Measurements from ENCODE around the gene HBG1.

DNA sequence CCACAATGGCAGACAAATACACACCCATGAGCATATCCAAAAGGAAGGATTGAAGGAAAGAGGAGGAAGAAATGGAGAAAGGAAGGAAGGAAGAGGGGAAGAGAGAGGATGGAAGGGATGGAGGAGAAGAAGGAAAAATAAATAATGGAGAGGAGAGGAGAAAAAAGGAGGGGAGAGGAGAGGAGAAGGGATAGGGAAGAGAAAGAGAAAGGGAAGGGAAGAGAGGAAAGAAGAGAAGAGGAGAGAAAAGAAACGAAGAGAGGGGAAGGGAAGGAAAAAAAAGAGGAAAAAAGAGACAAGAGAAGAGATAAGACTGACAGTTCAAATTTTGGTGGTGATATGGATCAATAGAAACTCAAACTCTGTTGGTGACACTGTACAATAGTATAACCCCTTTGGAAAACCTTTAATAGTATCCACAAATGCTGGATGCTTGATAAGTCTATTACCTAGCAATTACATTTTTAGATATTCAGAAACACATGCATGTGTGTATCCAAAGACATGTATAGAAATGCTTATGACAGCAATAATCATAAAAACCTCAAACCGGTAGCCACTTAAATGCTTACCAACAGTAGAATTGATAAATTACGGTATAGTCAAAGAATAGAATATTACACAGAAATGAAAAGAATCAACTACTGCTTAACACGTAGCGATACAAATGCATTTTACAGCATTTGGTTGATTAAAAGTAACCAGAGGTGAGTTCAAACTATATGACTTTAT, 14.1 kb downstream of the HBG1 start:
- TF ChIP-seq, protein P1, sequence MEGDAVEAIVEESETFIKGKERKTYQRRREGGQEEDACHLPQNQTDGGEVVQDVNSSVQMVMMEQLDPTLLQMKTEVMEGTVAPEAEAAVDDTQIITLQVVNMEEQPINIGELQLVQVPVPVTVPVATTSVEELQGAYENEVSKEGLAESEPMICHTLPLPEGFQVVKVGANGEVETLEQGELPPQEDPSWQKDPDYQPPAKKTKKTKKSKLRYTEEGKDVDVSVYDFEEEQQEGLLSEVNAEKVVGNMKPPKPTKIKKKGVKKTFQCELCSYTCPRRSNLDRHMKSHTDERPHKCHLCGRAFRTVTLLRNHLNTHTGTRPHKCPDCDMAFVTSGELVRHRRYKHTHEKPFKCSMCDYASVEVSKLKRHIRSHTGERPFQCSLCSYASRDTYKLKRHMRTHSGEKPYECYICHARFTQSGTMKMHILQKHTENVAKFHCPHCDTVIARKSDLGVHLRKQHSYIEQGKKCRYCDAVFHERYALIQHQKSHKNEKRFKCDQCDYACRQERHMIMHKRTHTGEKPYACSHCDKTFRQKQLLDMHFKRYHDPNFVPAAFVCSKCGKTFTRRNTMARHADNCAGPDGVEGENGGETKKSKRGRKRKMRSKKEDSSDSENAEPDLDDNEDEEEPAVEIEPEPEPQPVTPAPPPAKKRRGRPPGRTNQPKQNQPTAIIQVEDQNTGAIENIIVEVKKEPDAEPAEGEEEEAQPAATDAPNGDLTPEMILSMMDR (conservative IDR thresholded peaks at IDR 0.05; ENCODE audit: low read depth in 2 of 2): no peak
- TF ChIP-seq EZH2 (IDR thresholded peaks at IDR 0.05; ENCODE audit: low read depth, unreplicated experiment) (no peak), POLR2AphosphoS5 (IDR thresholded peaks at IDR 0.05; ENCODE audit: low read depth) (no peak), EZH2phosphoT487 (IDR thresholded peaks at IDR 0.05; ENCODE audit: unreplicated experiment) (no peak), CREB1 (CRISPR knock-in tag; IDR thresholded peaks at IDR 0.05; ENCODE audit: low read depth) (no peak), JUNB (IDR thresholded peaks at IDR 0.05; ENCODE audit: unreplicated experiment) (no peak), ZNF114 (CRISPR knock-in tag; IDR thresholded peaks at IDR 0.05) (no peak), NANOG (IDR thresholded peaks at IDR 0.05; ENCODE audit: borderline replicate concordance) (no peak), ZNF331 (CRISPR knock-in tag; IDR thresholded peaks at IDR 0.05; ENCODE audit: low read depth) (no peak)
- TF ChIP-seq, protein P2, sequence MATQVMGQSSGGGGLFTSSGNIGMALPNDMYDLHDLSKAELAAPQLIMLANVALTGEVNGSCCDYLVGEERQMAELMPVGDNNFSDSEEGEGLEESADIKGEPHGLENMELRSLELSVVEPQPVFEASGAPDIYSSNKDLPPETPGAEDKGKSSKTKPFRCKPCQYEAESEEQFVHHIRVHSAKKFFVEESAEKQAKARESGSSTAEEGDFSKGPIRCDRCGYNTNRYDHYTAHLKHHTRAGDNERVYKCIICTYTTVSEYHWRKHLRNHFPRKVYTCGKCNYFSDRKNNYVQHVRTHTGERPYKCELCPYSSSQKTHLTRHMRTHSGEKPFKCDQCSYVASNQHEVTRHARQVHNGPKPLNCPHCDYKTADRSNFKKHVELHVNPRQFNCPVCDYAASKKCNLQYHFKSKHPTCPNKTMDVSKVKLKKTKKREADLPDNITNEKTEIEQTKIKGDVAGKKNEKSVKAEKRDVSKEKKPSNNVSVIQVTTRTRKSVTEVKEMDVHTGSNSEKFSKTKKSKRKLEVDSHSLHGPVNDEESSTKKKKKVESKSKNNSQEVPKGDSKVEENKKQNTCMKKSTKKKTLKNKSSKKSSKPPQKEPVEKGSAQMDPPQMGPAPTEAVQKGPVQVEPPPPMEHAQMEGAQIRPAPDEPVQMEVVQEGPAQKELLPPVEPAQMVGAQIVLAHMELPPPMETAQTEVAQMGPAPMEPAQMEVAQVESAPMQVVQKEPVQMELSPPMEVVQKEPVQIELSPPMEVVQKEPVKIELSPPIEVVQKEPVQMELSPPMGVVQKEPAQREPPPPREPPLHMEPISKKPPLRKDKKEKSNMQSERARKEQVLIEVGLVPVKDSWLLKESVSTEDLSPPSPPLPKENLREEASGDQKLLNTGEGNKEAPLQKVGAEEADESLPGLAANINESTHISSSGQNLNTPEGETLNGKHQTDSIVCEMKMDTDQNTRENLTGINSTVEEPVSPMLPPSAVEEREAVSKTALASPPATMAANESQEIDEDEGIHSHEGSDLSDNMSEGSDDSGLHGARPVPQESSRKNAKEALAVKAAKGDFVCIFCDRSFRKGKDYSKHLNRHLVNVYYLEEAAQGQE (IDR thresholded peaks at IDR 0.05; ENCODE audit: unreplicated experiment): no peak
- TF ChIP-seq, protein P3, sequence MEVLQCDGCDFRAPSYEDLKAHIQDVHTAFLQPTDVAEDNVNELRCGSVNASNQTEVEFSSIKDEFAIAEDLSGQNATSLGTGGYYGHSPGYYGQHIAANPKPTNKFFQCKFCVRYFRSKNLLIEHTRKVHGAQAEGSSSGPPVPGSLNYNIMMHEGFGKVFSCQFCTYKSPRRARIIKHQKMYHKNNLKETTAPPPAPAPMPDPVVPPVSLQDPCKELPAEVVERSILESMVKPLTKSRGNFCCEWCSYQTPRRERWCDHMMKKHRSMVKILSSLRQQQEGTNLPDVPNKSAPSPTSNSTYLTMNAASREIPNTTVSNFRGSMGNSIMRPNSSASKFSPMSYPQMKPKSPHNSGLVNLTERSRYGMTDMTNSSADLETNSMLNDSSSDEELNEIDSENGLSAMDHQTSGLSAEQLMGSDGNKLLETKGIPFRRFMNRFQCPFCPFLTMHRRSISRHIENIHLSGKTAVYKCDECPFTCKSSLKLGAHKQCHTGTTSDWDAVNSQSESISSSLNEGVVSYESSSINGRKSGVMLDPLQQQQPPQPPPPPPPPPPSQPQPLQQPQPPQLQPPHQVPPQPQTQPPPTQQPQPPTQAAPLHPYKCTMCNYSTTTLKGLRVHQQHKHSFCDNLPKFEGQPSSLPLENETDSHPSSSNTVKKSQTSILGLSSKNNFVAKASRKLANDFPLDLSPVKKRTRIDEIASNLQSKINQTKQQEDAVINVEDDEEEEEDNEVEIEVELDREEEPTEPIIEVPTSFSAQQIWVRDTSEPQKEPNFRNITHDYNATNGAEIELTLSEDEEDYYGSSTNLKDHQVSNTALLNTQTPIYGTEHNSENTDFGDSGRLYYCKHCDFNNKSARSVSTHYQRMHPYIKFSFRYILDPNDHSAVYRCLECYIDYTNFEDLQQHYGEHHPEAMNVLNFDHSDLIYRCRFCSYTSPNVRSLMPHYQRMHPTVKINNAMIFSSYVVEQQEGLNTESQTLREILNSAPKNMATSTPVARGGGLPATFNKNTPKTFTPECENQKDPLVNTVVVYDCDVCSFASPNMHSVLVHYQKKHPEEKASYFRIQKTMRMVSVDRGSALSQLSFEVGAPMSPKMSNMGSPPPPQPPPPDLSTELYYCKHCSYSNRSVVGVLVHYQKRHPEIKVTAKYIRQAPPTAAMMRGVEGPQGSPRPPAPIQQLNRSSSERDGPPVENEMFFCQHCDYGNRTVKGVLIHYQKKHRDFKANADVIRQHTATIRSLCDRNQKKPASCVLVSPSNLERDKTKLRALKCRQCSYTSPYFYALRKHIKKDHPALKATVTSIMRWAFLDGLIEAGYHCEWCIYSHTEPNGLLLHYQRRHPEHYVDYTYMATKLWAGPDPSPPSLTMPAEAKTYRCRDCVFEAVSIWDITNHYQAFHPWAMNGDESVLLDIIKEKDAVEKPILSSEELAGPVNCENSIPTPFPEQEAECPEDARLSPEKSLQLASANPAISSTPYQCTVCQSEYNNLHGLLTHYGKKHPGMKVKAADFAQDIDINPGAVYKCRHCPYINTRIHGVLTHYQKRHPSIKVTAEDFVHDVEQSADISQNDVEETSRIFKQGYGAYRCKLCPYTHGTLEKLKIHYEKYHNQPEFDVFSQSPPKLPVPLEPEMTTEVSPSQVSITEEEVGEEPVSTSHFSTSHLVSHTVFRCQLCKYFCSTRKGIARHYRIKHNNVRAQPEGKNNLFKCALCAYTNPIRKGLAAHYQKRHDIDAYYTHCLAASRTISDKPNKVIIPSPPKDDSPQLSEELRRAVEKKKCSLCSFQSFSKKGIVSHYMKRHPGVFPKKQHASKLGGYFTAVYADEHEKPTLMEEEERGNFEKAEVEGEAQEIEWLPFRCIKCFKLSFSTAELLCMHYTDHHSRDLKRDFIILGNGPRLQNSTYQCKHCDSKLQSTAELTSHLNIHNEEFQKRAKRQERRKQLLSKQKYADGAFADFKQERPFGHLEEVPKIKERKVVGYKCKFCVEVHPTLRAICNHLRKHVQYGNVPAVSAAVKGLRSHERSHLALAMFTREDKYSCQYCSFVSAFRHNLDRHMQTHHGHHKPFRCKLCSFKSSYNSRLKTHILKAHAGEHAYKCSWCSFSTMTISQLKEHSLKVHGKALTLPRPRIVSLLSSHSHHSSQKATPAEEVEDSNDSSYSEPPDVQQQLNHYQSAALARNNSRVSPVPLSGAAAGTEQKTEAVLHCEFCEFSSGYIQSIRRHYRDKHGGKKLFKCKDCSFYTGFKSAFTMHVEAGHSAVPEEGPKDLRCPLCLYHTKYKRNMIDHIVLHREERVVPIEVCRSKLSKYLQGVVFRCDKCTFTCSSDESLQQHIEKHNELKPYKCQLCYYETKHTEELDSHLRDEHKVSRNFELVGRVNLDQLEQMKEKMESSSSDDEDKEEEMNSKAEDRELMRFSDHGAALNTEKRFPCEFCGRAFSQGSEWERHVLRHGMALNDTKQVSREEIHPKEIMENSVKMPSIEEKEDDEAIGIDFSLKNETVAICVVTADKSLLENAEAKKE (CRISPR knock-in tag; IDR thresholded peaks at IDR 0.05): no peak

Data from GM23338 (cell line).